NB4 (cell line): ENCODE data around the gene PRR14.

Source experiments
- CTCF ChIP-seq: IDR thresholded peaks from one replicate; pipeline ENCODE4 v1.5.1; 2012; ENCODE audit warnings: low read depth, low read length
- POLR2A ChIP-seq: IDR thresholded peaks from 2 replicates; pipeline ENCODE4 v1.6.1; 2011; ENCODE audit warnings: mild to moderate bottlenecking; ENCODE audit not compliant: insufficient read length; ENCODE audit errors: extremely low read depth

GRCh38 chr16:30644334-30644830 is 6.4 kb upstream of the PRR14 start:
- TF ChIP-seq CTCF (no peak), POLR2A (no peak)
